HG03159 (cell line): ENCODE data around the gene APC.
"Not testable (repeated sequence)": the region's sequence is repeated elsewhere in the genome, so short reads cannot be mapped to it uniquely, and the experiment has no call there.

Source experiments
- ATAC-seq: cut with Tn5 transposase; IDR thresholded peaks from one replicate; pipeline ENCODE4 v1.9.1; 2021; ENCODE audit warnings: mild to moderate bottlenecking, moderate library complexity; ENCODE audit not compliant: unreplicated experiment

APC gene

GRCh38 chr5:112848116-112848811 is 110.6 kb downstream of the APC start:
- ATAC-seq = peak; percentile 99

- ATAC-seq = no peak
These were observed 112.2 kb downstream of the APC start for GRCh38 chr5:112849912-112850311.

GRCh38 chr5:112854651-112855050 is 117.0 kb downstream of the APC start:
- ATAC-seq = no peak

- no peak for ATAC-seq
These were observed 120.2 kb downstream of the APC start for GRCh38 chr5:112857866-112858265.

- ATAC-seq = not testable (repeated sequence)
These were observed 122.9 kb downstream of the APC start for GRCh38 chr5:112860571-112860928.

- peak; percentile 98 for ATAC-seq
These were observed 123.4 kb downstream of the APC start, which contains the start of gene SRP19 for GRCh38 chr5:112860929-112861637. SRP19 (plus strand) TSS chr5:112861287; CDS start chr5:112861377, 90 bp downstream.

GRCh38 chr5:112861638-112861985 is 123.9 kb downstream of the APC start:
- ATAC-seq = no peak

- no peak for ATAC-seq
These were observed 124.4 kb downstream of the APC start for GRCh38 chr5:112862085-112862484.

- ATAC-seq = no peak
These were observed 125.9 kb downstream of the APC start for GRCh38 chr5:112863549-112863948.

GRCh38 chr5:112865128-112865527 is 127.4 kb downstream of the APC start:
- ATAC-seq = no peak

- ATAC-seq = no peak
These were observed 129.1 kb downstream of the APC start for GRCh38 chr5:112866739-112867138.

GRCh38 chr5:112867411-112867810 is 129.7 kb downstream of the APC start:
- no peak for ATAC-seq

GRCh38 chr5:112869948-112870347 is 132.3 kb downstream of the APC start:
- ATAC-seq = peak; percentile 81

GRCh38 chr5:112870966-112871365 is 133.3 kb downstream of the APC start:
- ATAC-seq = no peak

GRCh38 chr5:112876362-112876761 is 138.7 kb downstream of the APC start:
- no peak for ATAC-seq

- no peak for ATAC-seq
These were observed 140.4 kb downstream of the APC start for GRCh38 chr5:112878101-112878500.

- no peak for ATAC-seq
These were observed 141.1 kb downstream of the APC start for GRCh38 chr5:112878760-112879159.

- ATAC-seq = no peak
These were observed 142.7 kb downstream of the APC start for GRCh38 chr5:112880219-112880964.

- no peak for ATAC-seq
These were observed 145.5 kb downstream of the APC start for GRCh38 chr5:112883192-112883591.

- no peak for ATAC-seq
These were observed 147.3 kb downstream of the APC start for GRCh38 chr5:112885001-112885400.

GRCh38 chr5:112886975-112887374 is 149.3 kb downstream of the APC start:
- no peak for ATAC-seq

GRCh38 chr5:112892066-112892465 is 154.4 kb downstream of the APC start:
- not testable (repeated sequence) for ATAC-seq
